Keratinocyte (primary cell): Measurements from ENCODE around the gene ACBD4.

Source experiments
- CTCF ChIP-seq, 3 experiments: IDR thresholded peaks in 1 of 3; conservative IDR thresholded peaks in 1 of 3; optimal IDR thresholded peaks in 1 of 3; 2 replicates in 2 of 3; 3 replicates in 1 of 3; pipeline versions ENCODE3 to v1.5.1; 2011; ENCODE audit warnings: low read length in 3 of 3, mild to moderate bottlenecking in 3 of 3, moderate library complexity in 2 of 3, control low read depth in 1 of 3, inconsistent platforms in 1 of 3; ENCODE audit not compliant: insufficient read depth in 2 of 3; ENCODE audit errors: extremely low read depth in 1 of 3
- EZH2 ChIP-seq: IDR thresholded peaks from one replicate; pipeline ENCODE4 v1.6.1; 2012; ENCODE audit warnings: inconsistent platforms, mild to moderate bottlenecking, low read length, moderate library complexity

DNA sequence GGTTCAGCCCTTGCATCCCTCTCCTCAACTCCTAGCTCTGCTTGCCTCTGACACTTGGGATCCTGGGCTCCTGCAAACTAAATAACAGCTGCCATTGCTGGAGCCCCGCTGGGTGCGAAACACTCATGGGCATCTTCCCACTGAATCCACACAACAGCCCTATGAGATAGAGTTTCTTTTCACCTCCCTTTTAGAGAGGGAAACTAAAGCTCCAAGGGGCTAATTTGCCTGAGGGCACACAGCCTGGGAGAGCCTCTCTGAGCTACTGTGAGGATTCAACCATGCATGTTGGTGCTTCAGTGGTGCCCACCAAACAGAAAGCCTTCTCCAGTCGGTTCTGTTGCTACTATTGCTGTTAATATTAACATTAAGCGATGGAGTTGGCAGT lies 4.0 kb downstream of the ACBD4 start:
- no peak for TF ChIP-seq CTCF (optimal IDR thresholded peaks at IDR 0.05 in 1 of 3, IDR thresholded peaks at IDR 0.05 in 1 of 3, conservative IDR thresholded peaks at IDR 0.05 in 1 of 3; ENCODE audit: extremely low read depth in 1 of 3, insufficient read depth in 2 of 3, low read length in 3 of 3)
- no peak for TF ChIP-seq EZH2
